ENCODE data around the gene HDAC3.

DNA sequence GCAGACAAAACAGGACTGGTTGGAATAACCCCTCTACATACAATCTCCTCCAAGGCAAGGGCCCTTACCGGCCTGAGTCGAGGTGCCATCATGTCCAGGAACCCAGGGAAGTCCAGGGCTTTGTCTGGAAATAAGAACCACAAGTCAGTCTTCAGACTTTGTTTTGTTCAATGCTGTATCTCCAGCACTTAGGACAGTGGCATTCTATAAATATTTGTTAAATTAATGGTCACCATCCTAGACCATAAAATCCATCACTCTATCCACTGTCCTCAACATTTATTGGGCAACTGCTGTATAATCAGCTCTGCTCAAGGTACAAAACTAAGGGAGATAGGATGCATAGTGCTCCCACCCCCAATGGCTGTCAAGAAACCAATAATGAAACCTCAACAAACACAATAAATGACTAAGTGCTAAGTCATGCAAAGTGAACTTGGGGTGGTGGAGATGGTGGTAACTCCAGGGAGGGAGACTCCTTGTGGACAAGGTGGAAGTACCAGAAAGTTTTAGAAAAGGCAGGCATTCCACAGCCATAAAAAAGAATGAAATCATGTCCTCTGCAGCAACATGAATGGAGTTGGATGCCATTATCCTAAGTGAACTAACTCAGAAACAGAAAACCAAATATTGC is 5.1 kb upstream of the HDAC3 start:
- TF ChIP-seq, protein P1, sequence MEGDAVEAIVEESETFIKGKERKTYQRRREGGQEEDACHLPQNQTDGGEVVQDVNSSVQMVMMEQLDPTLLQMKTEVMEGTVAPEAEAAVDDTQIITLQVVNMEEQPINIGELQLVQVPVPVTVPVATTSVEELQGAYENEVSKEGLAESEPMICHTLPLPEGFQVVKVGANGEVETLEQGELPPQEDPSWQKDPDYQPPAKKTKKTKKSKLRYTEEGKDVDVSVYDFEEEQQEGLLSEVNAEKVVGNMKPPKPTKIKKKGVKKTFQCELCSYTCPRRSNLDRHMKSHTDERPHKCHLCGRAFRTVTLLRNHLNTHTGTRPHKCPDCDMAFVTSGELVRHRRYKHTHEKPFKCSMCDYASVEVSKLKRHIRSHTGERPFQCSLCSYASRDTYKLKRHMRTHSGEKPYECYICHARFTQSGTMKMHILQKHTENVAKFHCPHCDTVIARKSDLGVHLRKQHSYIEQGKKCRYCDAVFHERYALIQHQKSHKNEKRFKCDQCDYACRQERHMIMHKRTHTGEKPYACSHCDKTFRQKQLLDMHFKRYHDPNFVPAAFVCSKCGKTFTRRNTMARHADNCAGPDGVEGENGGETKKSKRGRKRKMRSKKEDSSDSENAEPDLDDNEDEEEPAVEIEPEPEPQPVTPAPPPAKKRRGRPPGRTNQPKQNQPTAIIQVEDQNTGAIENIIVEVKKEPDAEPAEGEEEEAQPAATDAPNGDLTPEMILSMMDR (conservative IDR thresholded peaks at IDR 0.05; ENCODE audit: low read length) = no peak
- TF ChIP-seq EZH2phosphoT487 (IDR thresholded peaks at IDR 0.05; ENCODE audit: borderline replicate concordance) = no peak

Measured in Loucy (cell line).